ENCODE measurements around the gene CWC15. TPM values are rescaled to one million over a fixed set of nuclear protein-coding genes. Genes with fewer than 3 reads are reported as not detected.
A peak's percentile ranks its signal among the peaks of the same experiment; 100 is the strongest.

CWC15 gene
- total and polyA plus RNA-seq, 10 of the 15 experiments (the other 5 are each of a cell fraction or from before 2014, with no cell fraction given): 43.3 to 142 (median 75.1) TPM

- Histone ChIP-seq H3K4me2 (ENCODE audit: control insufficient read depth, insufficient read depth) (no peak overlapping the region), H3K36me3 (ENCODE audit: control insufficient read depth in 2 of 2, insufficient read depth in 2 of 2, low read length in 1 of 2) (peaks cover 4 to 27% of the 10 kb centered on the region in 2 experiments), H3K27me3 (replicated peaks in 1 of 2; ENCODE audit: control insufficient read depth in 2 of 2, insufficient read depth in 2 of 2, low read length in 1 of 2) (no peaks in the 10 kb centered on the region), H3K9me3 (replicated peaks; ENCODE audit: control insufficient read depth, insufficient read depth, low read length) (no peaks in the 10 kb centered on the region), H3K9ac (ENCODE audit: control insufficient read depth, insufficient read depth, low read length) (no peak overlapping the region), H3K27ac (ENCODE audit: control insufficient read depth, insufficient read depth) (no peak overlapping the region), H3K4me3 (no peak overlapping the region), H4K20me1 (ENCODE audit: control insufficient read depth, insufficient read depth) (no peaks in the 10 kb centered on the region), H2AFZ (ENCODE audit: control insufficient read depth, low read depth, low read length) (no peak overlapping the region), H3K4me1 (ENCODE audit: control insufficient read depth, insufficient read depth, low read length) (no peaks in the 10 kb centered on the region), H3K79me2 (ENCODE audit: control insufficient read depth, insufficient read depth, low read length) (peaks cover 15% of the 10 kb centered on the region)
- POLR2A ChIA-PET: interaction anchor here (0.5 kb wide), 1 partner anchor 1249 kb away, joined by 4 read pairs; no protein-coding TSS in a partner anchor
- BruUV-seq (replicated peaks): no TSS peak
- TF ChIP-seq RELA (IDR thresholded peaks at IDR 0.05; ENCODE audit: borderline replicate concordance, partially characterized antibody): no peak
- TF ChIP-seq SUZ12 (IDR thresholded peaks at IDR 0.05; ENCODE audit: unreplicated experiment): no peak
- no peak for TF ChIP-seq CHD1 (IDR thresholded peaks at IDR 0.05; ENCODE audit: low read depth, low read length)
- TF ChIP-seq SP1 (IDR thresholded peaks at IDR 0.05; ENCODE audit: low read depth, low read length): no peak
- TF ChIP-seq CTCF (IDR thresholded peaks at IDR 0.05 in 2 of 3, conservative IDR thresholded peaks at IDR 0.05 in 1 of 3; ENCODE audit: control insufficient read depth in 2 of 3, extremely low read depth in 1 of 3, insufficient read depth in 1 of 3, low read depth in 3 of 3, low read length in 3 of 3): peak; percentile 29 to 46 (median 29); a peak in 2 of 6 replicates
- TF ChIP-seq RELB (IDR thresholded peaks at IDR 0.05; ENCODE audit: low read depth): no peak
- TF ChIP-seq RAD21 (IDR thresholded peaks at IDR 0.05; ENCODE audit: insufficient read depth, low read depth, low read length): peak; percentile 14; the same call in 1 of the 2 replicates
- TF ChIP-seq NFYB (IDR thresholded peaks at IDR 0.05; ENCODE audit: insufficient read depth, low read depth, low read length): no peak
- no peak for TF ChIP-seq FOXK2 (IDR thresholded peaks at IDR 0.05)
- TF ChIP-seq HCFC1 (IDR thresholded peaks at IDR 0.05; ENCODE audit: low read length): no peak
- peak; percentile 19; the same call in 1 of the 2 replicates for TF ChIP-seq SMC3 (IDR thresholded peaks at IDR 0.05; ENCODE audit: borderline replicate concordance, low read length)
- CTCF ChIA-PET: interaction anchor here (0.6 to 2.4 kb wide), 5 partner anchors 40 to 449 kb away, joined by 3 to 8 read pairs (median 4); partner anchors contain the start of gene SRSF8
- SMC1A ChIA-PET (ENCODE audit: uncharacterized antibody, unreplicated experiment): interaction anchor here (1.4 to 2.7 kb wide), 3 partner anchors 8 to 24 kb away, joined by 3 to 9 read pairs (median 5); no protein-coding TSS in a partner anchor
- RAD21 ChIA-PET (ENCODE audit: unreplicated experiment): interaction anchor here (0.9 to 1.4 kb wide), 3 partner anchors 124 to 345 kb away, joined by 3 read pairs; no protein-coding TSS in a partner anchor
- FAIRE-seq (peak; percentile 47), ATAC-seq (no peak), DNase-seq (ENCODE audit: low read depth, low spot score) (no peak)
- WGBS (ENCODE audit: insufficient coverage, insufficient replicate concordance, low lambda C conversion rate, missing lambda C conversion rate): 88% methylated on average over 1 of the region's 1 CpG
- in situ Hi-C loops (cut with MboI): no loop called here
- intact Hi-C loops (cut with micrococcal nuclease; ENCODE audit: unreplicated experiment): loop anchor here (5.0 to 10.0 kb wide), 2 partner anchors 346 to 816 kb away; partner anchors contain the start of gene FAM76B
These were observed 4.9 kb downstream of the CWC15 start for GRCh38 chr11:94968334-94968958.
